Measurements from ENCODE around the gene POU2F2.

DNA sequence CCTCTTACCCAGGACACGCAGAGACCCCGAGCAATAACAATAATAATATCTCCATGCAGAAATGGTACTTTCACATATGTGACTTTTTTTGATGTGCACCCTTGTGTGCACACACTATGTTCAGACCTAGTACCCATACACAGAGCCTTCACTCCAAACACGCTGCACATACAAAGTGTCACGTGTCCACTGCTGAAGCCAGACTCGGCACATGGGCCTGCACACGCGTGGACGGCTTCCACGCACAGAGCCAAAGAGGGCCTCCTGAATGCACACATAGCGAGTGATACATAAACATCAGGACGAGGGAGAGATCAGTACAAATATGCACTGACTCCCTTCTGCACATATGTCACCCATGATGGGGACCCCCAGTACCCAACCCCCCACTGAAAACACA, 41.9 kb upstream of the POU2F2 start:
- TF ChIP-seq, protein P1, sequence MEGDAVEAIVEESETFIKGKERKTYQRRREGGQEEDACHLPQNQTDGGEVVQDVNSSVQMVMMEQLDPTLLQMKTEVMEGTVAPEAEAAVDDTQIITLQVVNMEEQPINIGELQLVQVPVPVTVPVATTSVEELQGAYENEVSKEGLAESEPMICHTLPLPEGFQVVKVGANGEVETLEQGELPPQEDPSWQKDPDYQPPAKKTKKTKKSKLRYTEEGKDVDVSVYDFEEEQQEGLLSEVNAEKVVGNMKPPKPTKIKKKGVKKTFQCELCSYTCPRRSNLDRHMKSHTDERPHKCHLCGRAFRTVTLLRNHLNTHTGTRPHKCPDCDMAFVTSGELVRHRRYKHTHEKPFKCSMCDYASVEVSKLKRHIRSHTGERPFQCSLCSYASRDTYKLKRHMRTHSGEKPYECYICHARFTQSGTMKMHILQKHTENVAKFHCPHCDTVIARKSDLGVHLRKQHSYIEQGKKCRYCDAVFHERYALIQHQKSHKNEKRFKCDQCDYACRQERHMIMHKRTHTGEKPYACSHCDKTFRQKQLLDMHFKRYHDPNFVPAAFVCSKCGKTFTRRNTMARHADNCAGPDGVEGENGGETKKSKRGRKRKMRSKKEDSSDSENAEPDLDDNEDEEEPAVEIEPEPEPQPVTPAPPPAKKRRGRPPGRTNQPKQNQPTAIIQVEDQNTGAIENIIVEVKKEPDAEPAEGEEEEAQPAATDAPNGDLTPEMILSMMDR (IDR thresholded peaks at IDR 0.05) = no peak
- no peak for TF ChIP-seq POLR2A (IDR thresholded peaks at IDR 0.05)

Data from uterus (tissue), 2 donors.